Mesenchymal stem cell (in vitro differentiated cells and primary cell): Measurements from ENCODE around the gene ERCC4.

ENCODE experiments used
- DNase-seq: peaks from one replicate; pipeline ENCODE4 v3.0.0-alpha.2; 2013
- H2AFZ ChIP-seq: one replicate; pipeline ENCODE4 v1.6.1; 2013; ENCODE audit warnings: low read depth, mild to moderate bottlenecking, control low read depth, inconsistent platforms, low read length, moderate library complexity
- H2AK5ac ChIP-seq: 2 replicates; pipeline ENCODE4 v1.6.1; 2013; ENCODE audit warnings: low read length, moderate library complexity, mild to moderate bottlenecking, inconsistent platforms; ENCODE audit not compliant: severe bottlenecking
- H2BK120ac ChIP-seq: one replicate; pipeline ENCODE4 v1.6.1; 2013; ENCODE audit warnings: low read depth, mild to moderate bottlenecking, inconsistent platforms, low read length, moderate library complexity
- H2BK12ac ChIP-seq, 2 experiments: one replicate each; pipeline ENCODE4 v1.6.1; 2013; ENCODE audit warnings: inconsistent platforms in 2 of 2, low read length in 2 of 2, mild to moderate bottlenecking in 2 of 2, moderate library complexity in 2 of 2, control low read depth in 1 of 2
- H2BK15ac ChIP-seq: one replicate; pipeline ENCODE4 v1.6.1; 2013; ENCODE audit warnings: mild to moderate bottlenecking, low read depth, inconsistent platforms; ENCODE audit not compliant: poor library complexity, severe bottlenecking
- H2BK5ac ChIP-seq: 2 replicates; pipeline ENCODE4 v1.6.1; 2013; ENCODE audit warnings: low read depth, mild to moderate bottlenecking, low read length, control low read depth, inconsistent platforms; ENCODE audit not compliant: poor library complexity, severe bottlenecking
- H3K14ac ChIP-seq, 2 experiments: one replicate each; pipeline ENCODE4 v1.6.1; 2013; ENCODE audit warnings: inconsistent platforms in 2 of 2, low read length in 2 of 2, control low read depth in 1 of 2, mild to moderate bottlenecking in 1 of 2, moderate library complexity in 1 of 2
- H3K18ac ChIP-seq, 2 experiments: one replicate each; pipeline ENCODE4 v1.6.1; 2013; ENCODE audit warnings: inconsistent platforms in 2 of 2, low read length in 2 of 2, control low read depth in 1 of 2, low read depth in 1 of 2, mild to moderate bottlenecking in 1 of 2
- H3K23ac ChIP-seq, 2 experiments: one replicate each; pipeline ENCODE4 v1.6.1; 2013; ENCODE audit warnings: inconsistent platforms in 2 of 2, low read length in 2 of 2, mild to moderate bottlenecking in 2 of 2, moderate library complexity in 2 of 2, control low read depth in 1 of 2
- H3K27ac ChIP-seq: 2 replicates; pipeline ENCODE4 v1.5.1; 2013; ENCODE audit warnings: mild to moderate bottlenecking, moderate library complexity, low read length, control low read depth, inconsistent platforms; ENCODE audit not compliant: poor library complexity, severe bottlenecking
- H3K27me3 ChIP-seq, 2 experiments: 2 replicates each; pipeline versions ENCODE4 v1.6.1 to v1.7.0; 2013; ENCODE audit warnings: low read length in 2 of 2, mild to moderate bottlenecking in 2 of 2, moderate library complexity in 2 of 2, control low read depth in 1 of 2, inconsistent platforms in 1 of 2; ENCODE audit not compliant: control insufficient read depth in 1 of 2, insufficient read depth in 1 of 2
- H3K36me3 ChIP-seq, 2 experiments: 2 replicates each; pipeline versions ENCODE4 v1.6.1 to v1.7.0; 2013; ENCODE audit warnings: low read length in 2 of 2, control low read depth in 1 of 2, inconsistent platforms in 1 of 2, low read depth in 1 of 2, mild to moderate bottlenecking in 1 of 2; ENCODE audit not compliant: insufficient read depth in 2 of 2, control insufficient read depth in 1 of 2
- H3K4ac ChIP-seq, 2 experiments: one replicate each; pipeline ENCODE4 v1.6.1; 2013; ENCODE audit warnings: inconsistent platforms in 2 of 2, low read length in 2 of 2, mild to moderate bottlenecking in 2 of 2, moderate library complexity in 2 of 2, control low read depth in 1 of 2, low read depth in 1 of 2
- H3K4me1 ChIP-seq: 2 replicates; pipeline ENCODE4 v1.6.1; 2013; ENCODE audit warnings: low read depth, low read length, control low read depth; ENCODE audit not compliant: control insufficient read depth, insufficient read depth
- H3K4me2 ChIP-seq: 2 replicates; pipeline ENCODE4 v1.6.1; 2013; ENCODE audit warnings: low read length, mild to moderate bottlenecking, inconsistent platforms; ENCODE audit not compliant: poor library complexity, severe bottlenecking
- H3K4me3 ChIP-seq, 2 experiments: 2 replicates each; pipeline versions ENCODE4 v1.5.1 to v1.7.0; 2013; ENCODE audit warnings: low read length in 2 of 2, mild to moderate bottlenecking in 2 of 2, control low read depth in 1 of 2, low read depth in 1 of 2; ENCODE audit not compliant: insufficient read depth in 1 of 2
- H3K79me1 ChIP-seq: replicated peaks from 2 replicates; pipeline ENCODE4 v1.6.1; 2013; ENCODE audit warnings: mild to moderate bottlenecking, control low read depth, low read length, inconsistent platforms; ENCODE audit not compliant: poor library complexity, severe bottlenecking
- H3K9ac ChIP-seq: 2 replicates; pipeline ENCODE4 v1.7.0; 2013; ENCODE audit warnings: mild to moderate bottlenecking, low read length, moderate library complexity
- H3K9me3 ChIP-seq: 2 replicates; pipeline ENCODE4 v1.7.0; 2013; ENCODE audit warnings: mild to moderate bottlenecking, low read length; ENCODE audit not compliant: control insufficient read depth
- H4K8ac ChIP-seq: one replicate; pipeline ENCODE4 v1.6.1; 2013; ENCODE audit warnings: inconsistent platforms, mild to moderate bottlenecking, low read length, moderate library complexity
- H4K91ac ChIP-seq: one replicate; pipeline ENCODE4 v1.6.1; 2013; ENCODE audit warnings: mild to moderate bottlenecking, low read length, inconsistent platforms
- WGBS: methylation state at CpG from one replicate; pipeline ENCODE4 v1.1.7; 2013; ENCODE audit warnings: mixed read lengths; 5-methylcytosine and 5-hydroxymethylcytosine counted together

The ERCC4 gene

GRCh38 chr16:13913374-13914292 lies 6.3 kb upstream of the ERCC4 start:
- Histone ChIP-seq H3K18ac (no peak overlapping the region), H2BK120ac (no peak overlapping the region), H4K8ac (no peak overlapping the region), H2BK15ac (no peak overlapping the region), H3K4me3 (no peak overlapping the region), H3K4me2 (no peak overlapping the region), H2BK5ac (no peak overlapping the region), H3K36me3 (no peaks in the 10 kb centered on the region), H3K9ac (no peak overlapping the region), H3K23ac (no peak overlapping the region), H3K4ac (no peak overlapping the region), H3K9me3 (peaks cover 6% of the 10 kb centered on the region), H3K4me1 (no peaks in the 10 kb centered on the region), H4K91ac (no peak overlapping the region), H3K27ac (no peak overlapping the region), H3K79me1 (no peaks in the 10 kb centered on the region), H3K27me3 (peaks cover 15 to 19% of the 10 kb centered on the region in 2 experiments), H3K14ac (no peak overlapping the region), H2BK12ac (no peak overlapping the region), H2AK5ac (no peak overlapping the region), H2AFZ (no peak overlapping the region)
- no peak for DNase-seq
- 67% methylated on average over 5 of the region's 7 CpGs for WGBS

- H2BK15ac ChIP-seq = no peak overlapping the region
- H2AFZ ChIP-seq = no peak overlapping the region
- H2BK5ac ChIP-seq = no peak overlapping the region
- H3K27ac ChIP-seq = no peak overlapping the region
- H3K4me1 ChIP-seq = no peaks in the 10 kb centered on the region
- H2BK12ac ChIP-seq = no peak overlapping the region
- H3K9me3 ChIP-seq = peaks cover 6% of the 10 kb centered on the region
- no peak overlapping the region for H4K91ac ChIP-seq
- H3K4ac ChIP-seq = no peak overlapping the region
- H3K4me2 ChIP-seq = no peak overlapping the region
- H3K9ac ChIP-seq = no peak overlapping the region
- no peak for DNase-seq
- H3K4me3 ChIP-seq = no peak overlapping the region
- H3K14ac ChIP-seq = no peak overlapping the region
- no peak overlapping the region for H3K18ac ChIP-seq
- no peak overlapping the region for H2AK5ac ChIP-seq
- H3K23ac ChIP-seq = no peak overlapping the region
- H3K36me3 ChIP-seq = no peaks in the 10 kb centered on the region
- peaks cover under 1% of the 10 kb centered on the region for H3K79me1 ChIP-seq
- no peak overlapping the region for H4K8ac ChIP-seq
- H3K27me3 ChIP-seq = peaks cover 15 to 19% of the 10 kb centered on the region in 2 experiments
- 83% methylated on average over 8 of the region's 10 CpGs for WGBS
- H2BK120ac ChIP-seq = no peak overlapping the region
Measured at GRCh38 chr16:13915033-13915635, 4.8 kb upstream of the ERCC4 start.

GRCh38 chr16:13919330-13919682 lies 648 bp upstream of the ERCC4 start:
- Histone ChIP-seq H3K4ac (no peak overlapping the region), H3K23ac (no peak overlapping the region), H2BK12ac (no peak overlapping the region), H3K36me3 (peaks cover 0 to 17% of the 10 kb centered on the region in 2 experiments), H2AFZ (no peak overlapping the region), H4K91ac (no peak overlapping the region), H3K4me2 (peak overlapping the region; percentile 45), H3K9ac (peak overlapping the region; percentile 63), H3K4me3 (peak overlapping the region in 1 of 2 experiments; percentile 53), H2BK15ac (no peak overlapping the region), H3K27me3 (peaks cover 4 to 8% of the 10 kb centered on the region in 2 experiments), H3K79me1 (peaks cover 19% of the 10 kb centered on the region), H2BK5ac (no peak overlapping the region), H3K27ac (peak overlapping the region; percentile 52), H3K9me3 (no peaks in the 10 kb centered on the region), H4K8ac (no peak overlapping the region), H3K4me1 (peaks cover 9% of the 10 kb centered on the region), H2AK5ac (no peak overlapping the region), H3K18ac (no peak overlapping the region), H2BK120ac (no peak overlapping the region), H3K14ac (no peak overlapping the region)
- 11% methylated on average over 3 of the region's 3 CpGs for WGBS
- peak; percentile 74 for DNase-seq

GRCh38 chr16:13920510-13920818 lies 510 bp downstream of the ERCC4 start:
- Histone ChIP-seq H4K8ac (peak overlapping the region; percentile 98), H3K4me2 (peak overlapping the region; percentile 84), H3K23ac (no peak overlapping the region), H3K14ac (peak overlapping the region in 1 of 2 experiments; percentile 96), H2AFZ (peak overlapping the region; percentile 90), H3K4ac (peak overlapping the region; percentile 85 to 95), H2BK15ac (no peak overlapping the region), H2AK5ac (no peak overlapping the region), H3K9ac (peak overlapping the region; percentile 99), H3K27me3 (peaks cover 0 to 4% of the 10 kb centered on the region in 2 experiments), H4K91ac (peak overlapping the region; percentile 90), H2BK5ac (no peak overlapping the region), H3K9me3 (no peaks in the 10 kb centered on the region), H3K18ac (peak overlapping the region; percentile 95 to 99), H3K79me1 (peaks cover 22% of the 10 kb centered on the region), H2BK12ac (no peak overlapping the region), H2BK120ac (no peak overlapping the region), H3K27ac (no peak overlapping the region), H3K4me1 (peaks cover 9% of the 10 kb centered on the region), H3K36me3 (peaks cover 0 to 28% of the 10 kb centered on the region in 2 experiments), H3K4me3 (peak overlapping the region; percentile 93 to 97)
- WGBS = under 1% methylated on average over 10 of the region's 10 CpGs
- DNase-seq = no peak
